Measurements from ENCODE around the gene ADM2. TPM values are rescaled to one million over a fixed set of nuclear protein-coding genes. Genes with fewer than 3 reads are reported as not detected.
A peak's percentile ranks its signal among the peaks of the same experiment; 100 is the strongest.

ADM2 gene
- total RNA-seq, 1 donor from 2014 or later, result 4.4 TPM

DNA sequence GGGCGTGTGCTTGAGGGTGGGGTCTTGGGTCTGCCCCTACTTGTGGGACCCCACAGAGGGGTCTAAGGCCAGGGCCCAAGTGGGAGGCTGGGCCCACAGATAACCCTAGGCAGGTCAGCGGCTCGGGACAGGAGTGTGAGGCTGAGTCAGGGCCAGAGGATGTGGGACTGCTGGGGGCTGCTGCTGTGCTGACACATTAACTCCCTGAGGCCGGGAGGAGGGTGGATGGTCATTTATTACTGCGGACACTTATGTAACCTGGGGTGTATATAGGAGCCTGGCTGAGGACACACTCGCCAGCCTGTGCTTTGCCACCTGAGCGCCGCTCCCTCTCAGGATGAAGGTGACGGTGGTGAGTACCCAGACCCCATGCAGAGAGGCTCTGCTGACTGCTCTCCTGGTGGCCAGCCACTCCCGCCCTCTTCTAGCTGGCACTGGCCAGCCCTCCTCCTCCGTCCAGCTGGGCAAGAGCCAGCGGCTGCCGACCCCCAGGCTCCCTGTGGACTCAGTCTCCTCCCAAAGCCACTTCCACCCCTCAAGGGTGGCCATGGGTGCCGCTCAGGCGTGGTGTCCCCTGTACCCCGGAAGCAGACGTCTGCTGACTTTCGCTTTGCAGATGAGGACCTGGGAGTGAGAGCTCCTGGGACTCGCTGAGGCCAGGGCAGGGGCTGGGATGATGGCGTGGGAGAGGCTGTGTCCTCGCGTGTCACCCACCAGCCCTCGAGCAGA is 5.4 kb downstream of the ADM2 start, which contains the start of gene MIOX:
TSS of gene MIOX (plus strand) at position 299 of the 729 bp plus-strand sequence. CDS start at position 338, 39 bp downstream.
- TF ChIP-seq, protein P1, sequence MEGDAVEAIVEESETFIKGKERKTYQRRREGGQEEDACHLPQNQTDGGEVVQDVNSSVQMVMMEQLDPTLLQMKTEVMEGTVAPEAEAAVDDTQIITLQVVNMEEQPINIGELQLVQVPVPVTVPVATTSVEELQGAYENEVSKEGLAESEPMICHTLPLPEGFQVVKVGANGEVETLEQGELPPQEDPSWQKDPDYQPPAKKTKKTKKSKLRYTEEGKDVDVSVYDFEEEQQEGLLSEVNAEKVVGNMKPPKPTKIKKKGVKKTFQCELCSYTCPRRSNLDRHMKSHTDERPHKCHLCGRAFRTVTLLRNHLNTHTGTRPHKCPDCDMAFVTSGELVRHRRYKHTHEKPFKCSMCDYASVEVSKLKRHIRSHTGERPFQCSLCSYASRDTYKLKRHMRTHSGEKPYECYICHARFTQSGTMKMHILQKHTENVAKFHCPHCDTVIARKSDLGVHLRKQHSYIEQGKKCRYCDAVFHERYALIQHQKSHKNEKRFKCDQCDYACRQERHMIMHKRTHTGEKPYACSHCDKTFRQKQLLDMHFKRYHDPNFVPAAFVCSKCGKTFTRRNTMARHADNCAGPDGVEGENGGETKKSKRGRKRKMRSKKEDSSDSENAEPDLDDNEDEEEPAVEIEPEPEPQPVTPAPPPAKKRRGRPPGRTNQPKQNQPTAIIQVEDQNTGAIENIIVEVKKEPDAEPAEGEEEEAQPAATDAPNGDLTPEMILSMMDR (conservative IDR thresholded peaks at IDR 0.05; ENCODE audit: low read depth, low read length), result no peak
- no peak for DNase-seq (ENCODE audit: low read depth)
- peak within 1 kb of the TSS; percentile 58 for H3K4me3 ChIP-seq (ENCODE audit: low read depth, low read length)

DNA sequence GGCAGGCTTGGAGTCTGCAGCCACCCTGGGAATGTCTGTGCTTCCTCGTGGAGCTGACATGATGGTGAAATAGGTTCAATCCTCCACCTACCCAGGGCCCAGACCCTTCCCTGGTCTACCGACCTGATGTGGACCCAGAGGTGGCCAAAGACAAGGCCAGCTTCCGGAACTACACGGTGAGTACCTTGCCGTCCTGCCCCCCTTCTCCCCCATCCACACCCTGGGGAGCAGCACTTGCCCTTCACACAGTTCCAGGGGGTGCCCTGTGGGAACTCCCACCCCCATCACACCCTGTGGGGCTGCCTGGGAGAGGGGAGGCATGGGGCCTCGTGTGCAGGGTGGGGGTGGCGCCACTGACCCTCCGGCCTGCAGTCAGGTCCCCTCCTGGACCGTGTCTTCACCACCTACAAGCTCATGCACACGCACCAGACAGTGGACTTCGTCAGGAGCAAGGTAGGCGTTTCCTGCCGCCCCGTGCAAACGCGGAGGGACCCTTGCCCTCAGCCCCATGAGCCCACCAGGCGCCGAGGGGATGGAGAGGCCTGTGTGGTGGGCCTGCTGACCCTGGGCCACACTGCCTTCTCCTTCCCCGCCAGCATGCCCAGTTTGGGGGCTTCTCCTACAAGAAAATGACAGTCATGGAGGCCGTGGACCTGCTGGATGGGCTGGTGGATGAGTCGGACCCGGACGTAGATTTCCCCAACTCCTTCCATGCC is 6.1 kb downstream of the ADM2 start:
- DNase-seq (ENCODE audit: low read depth), result no peak
- H3K4me3 ChIP-seq (ENCODE audit: low read depth, low read length), result peak overlapping the region; percentile 58
- TF ChIP-seq, protein P1 (conservative IDR thresholded peaks at IDR 0.05; ENCODE audit: low read depth, low read length), result no peak

DNA sequence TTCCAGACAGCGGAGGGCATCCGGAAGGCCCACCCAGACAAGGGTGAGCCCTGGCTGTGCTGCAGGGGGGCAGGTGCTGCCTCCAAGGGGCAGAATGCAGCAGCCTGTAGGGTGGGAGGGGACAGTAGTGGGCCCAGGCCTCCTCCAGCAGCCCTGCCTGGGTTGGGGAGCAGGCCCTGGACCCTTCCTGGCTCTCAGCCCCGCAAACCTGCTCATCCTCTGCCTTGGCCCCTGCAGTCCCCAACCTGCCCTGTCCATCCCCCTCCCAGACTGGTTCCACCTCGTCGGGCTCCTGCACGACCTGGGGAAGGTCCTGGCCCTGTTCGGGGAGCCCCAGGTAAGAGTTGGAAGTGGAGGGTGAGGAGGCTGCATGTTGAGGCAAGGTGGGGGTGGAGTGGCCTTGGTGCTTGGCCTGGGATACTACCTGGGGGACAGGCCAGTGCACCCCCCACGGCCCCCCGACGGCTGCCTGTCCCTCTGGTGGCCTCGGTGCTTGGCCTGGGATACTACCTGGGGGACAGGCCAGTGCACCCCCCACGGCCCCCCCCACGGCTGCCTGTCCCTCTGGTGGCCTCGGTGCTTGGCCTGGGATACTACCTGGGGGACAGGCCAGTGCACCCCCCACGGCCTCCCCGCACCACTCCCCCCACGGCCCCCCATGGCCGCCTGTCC is 6.8 kb downstream of the ADM2 start:
- DNase-seq (ENCODE audit: low read depth), result no peak
- TF ChIP-seq, protein P1 (conservative IDR thresholded peaks at IDR 0.05; ENCODE audit: low read depth, low read length), result no peak
- H3K4me3 ChIP-seq (ENCODE audit: low read depth, low read length), result peak overlapping the region; percentile 58

DNA sequence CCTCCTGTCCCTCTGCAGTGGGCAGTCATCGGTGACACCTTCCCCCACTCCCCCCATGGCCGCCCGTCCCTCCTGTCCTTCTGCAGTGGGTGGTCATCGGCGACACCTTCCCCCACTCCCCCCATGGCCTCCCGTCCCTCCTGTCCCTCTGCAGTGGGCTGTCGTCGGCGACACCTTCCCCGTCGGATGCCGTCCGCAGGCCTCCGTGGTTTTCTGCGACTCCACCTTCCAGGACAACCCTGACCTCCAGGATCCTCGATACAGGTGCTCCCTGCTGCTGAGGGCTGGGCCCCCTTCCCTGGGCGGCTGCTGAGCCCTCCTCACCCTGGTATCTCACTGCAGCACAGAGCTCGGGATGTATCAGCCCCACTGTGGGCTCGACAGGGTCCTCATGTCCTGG is 7.5 kb downstream of the ADM2 start:
- no peak for DNase-seq (ENCODE audit: low read depth)
- H3K4me3 ChIP-seq (ENCODE audit: low read depth, low read length), result no peak overlapping the region
- TF ChIP-seq, protein P1 (conservative IDR thresholded peaks at IDR 0.05; ENCODE audit: low read depth, low read length), result no peak

DNA sequence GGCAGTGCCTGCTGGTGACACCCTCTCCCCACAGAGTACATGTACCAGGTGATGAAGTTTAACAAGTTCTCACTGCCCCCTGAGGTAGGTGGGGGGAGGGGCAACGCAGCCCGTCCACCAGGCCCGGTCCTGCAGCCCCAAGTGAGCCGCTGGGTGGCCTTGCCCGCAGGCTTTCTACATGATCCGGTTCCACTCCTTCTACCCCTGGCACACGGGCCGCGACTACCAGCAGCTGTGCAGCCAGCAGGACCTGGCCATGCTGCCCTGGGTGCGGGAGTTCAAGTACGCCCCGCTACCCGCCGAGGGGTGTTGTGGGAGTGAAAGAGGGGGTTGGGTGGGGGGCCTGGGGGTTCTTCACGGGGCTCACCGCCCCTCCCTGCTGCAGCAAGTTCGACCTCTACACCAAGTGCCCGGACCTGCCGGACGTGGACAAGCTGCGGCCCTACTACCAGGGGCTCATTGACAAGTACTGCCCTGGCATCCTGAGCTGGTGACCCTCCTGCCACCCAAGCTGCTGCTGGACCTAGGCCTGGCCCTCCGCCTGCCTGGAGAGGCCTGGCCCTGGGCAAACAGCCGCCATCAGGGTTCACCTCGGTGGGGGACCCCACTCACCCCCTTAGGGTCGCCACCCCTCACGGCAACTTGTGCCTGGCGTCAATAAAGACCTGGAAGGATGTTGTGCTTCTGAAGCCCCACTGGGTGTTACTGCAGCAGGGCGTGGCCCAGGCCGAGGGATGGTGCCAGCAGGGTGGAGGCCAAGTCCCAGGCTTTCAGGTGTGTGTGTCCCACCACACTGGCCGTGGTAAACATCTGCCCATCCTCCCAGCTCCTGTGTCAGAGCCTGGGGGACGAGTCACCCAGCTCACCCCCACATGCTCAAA is 8.3 kb downstream of the ADM2 start:
- DNase-seq (ENCODE audit: low read depth), result no peak
- TF ChIP-seq, protein P1 (conservative IDR thresholded peaks at IDR 0.05; ENCODE audit: low read depth, low read length), result no peak
- H3K4me3 ChIP-seq (ENCODE audit: low read depth, low read length), result no peak overlapping the region

DNA sequence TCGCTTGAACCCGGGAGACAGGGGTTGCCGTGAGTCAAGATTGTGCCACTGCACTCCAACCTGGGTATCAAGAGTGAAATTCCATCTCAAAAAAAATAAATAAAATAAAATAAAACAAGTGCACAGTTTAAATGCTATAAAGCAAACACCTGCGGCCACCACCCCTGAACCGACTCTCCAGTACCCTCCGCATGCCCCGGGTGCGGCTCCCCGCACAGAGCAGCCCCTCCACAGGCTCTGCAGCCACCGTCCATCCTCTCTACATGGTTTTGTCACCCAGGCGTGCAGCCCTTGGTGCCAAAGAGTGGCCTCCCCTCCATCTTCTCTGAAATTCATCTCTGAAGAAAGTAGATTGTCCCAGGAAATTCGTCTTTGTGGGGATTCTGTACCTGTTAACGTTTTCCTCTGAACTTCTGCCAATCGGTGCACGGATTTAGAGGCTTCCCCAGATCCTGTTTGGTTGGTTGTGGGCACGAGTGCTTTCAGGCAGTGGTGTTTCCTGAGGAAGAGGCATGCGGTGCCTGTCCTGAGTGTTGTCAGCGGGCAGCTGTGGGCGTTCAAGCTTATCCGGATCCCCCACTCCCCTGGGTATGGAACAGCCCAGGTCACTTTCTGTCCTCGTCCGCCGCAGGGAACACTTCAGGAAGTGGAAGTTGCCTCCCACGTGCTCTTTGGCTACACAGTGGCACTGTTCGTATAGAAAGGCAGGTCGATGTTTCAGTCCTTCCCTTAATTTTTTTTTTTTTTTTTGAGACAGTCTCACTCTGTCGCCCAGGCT is 9.4 kb downstream of the ADM2 start:
- no peak for DNase-seq (ENCODE audit: low read depth)
- H3K4me3 ChIP-seq (ENCODE audit: low read depth, low read length), result no peak overlapping the region
- TF ChIP-seq, protein P1 (conservative IDR thresholded peaks at IDR 0.05; ENCODE audit: low read depth, low read length), result no peak
